Small intestine (tissue), 7 donors: ENCODE results near the gene P2RX4. TPM values are rescaled to one million over a fixed set of nuclear protein-coding genes. Genes with fewer than 3 reads are reported as not detected.
"Not testable (repeated sequence)": the region's sequence is repeated elsewhere in the genome, so short reads cannot be mapped to it uniquely, and the experiment has no call there.

ENCODE experiments used
- DNase-seq, 2 donors: peaks; one replicate each; pipeline versions ENCODE4 v3.0.0 to v3.0.0-alpha.2; 2013
- FAIRE-seq: peaks from 2 replicates; lab custom pipeline; 2012; peaks lifted over from hg19 to GRCh38; lab: Jason Lieb, UNC
- H3K27ac ChIP-seq, 3 donors: one replicate each; pipeline ENCODE4 v1.5.1; 2013; ENCODE audit warnings: low read length in 2 of 3, mild to moderate bottlenecking in 2 of 3, control low read depth in 1 of 3, inconsistent platforms in 1 of 3, low read depth in 1 of 3, moderate library complexity in 1 of 3
- H3K27me3 ChIP-seq, 3 donors: one replicate each; pipeline ENCODE4 v1.6.1; 2013; ENCODE audit warnings: low read length in 3 of 3, inconsistent platforms in 1 of 3; ENCODE audit not compliant: control insufficient read depth in 3 of 3, insufficient read depth in 3 of 3
- H3K36me3 ChIP-seq, 3 donors: one replicate each; pipeline ENCODE4 v1.6.1; 2013; ENCODE audit warnings: low read length in 3 of 3, inconsistent platforms in 1 of 3, low read depth in 1 of 3, mild to moderate bottlenecking in 1 of 3, moderate library complexity in 1 of 3; ENCODE audit not compliant: control insufficient read depth in 3 of 3, insufficient read depth in 2 of 3
- H3K4me1 ChIP-seq, 3 donors: one replicate each; pipeline ENCODE4 v1.6.1; 2013; ENCODE audit warnings: low read length in 2 of 3, inconsistent platforms in 1 of 3, low read depth in 1 of 3, mild to moderate bottlenecking in 1 of 3, moderate library complexity in 1 of 3; ENCODE audit not compliant: control insufficient read depth in 3 of 3, insufficient read depth in 2 of 3
- H3K4me3 ChIP-seq, 3 donors: one replicate each; pipeline ENCODE4 v1.5.1; 2013; ENCODE audit warnings: low read length in 3 of 3, control low read depth in 1 of 3, inconsistent platforms in 1 of 3, low read depth in 1 of 3, mild to moderate bottlenecking in 1 of 3, moderate library complexity in 1 of 3
- H3K9me3 ChIP-seq, 2 donors: one replicate each; pipeline ENCODE4 v1.6.1; 2013; ENCODE audit warnings: low read depth in 1 of 2, low read length in 1 of 2; ENCODE audit not compliant: control insufficient read depth in 2 of 2, insufficient read depth in 1 of 2
- WGBS, 3 donors: extraction: QIAGEN DNeasy Blood & Tissue Kit; methylation state at CpG; one replicate each; pipeline ENCODE4 v1.1.7; 2013; 5-methylcytosine and 5-hydroxymethylcytosine counted together
- polyA plus RNA-seq, 4 donors: library from polyadenylated mRNA; stranded (reverse) in 3 of 4; unstranded in 1 of 4; fragments of 200-250 nt in 3 of 4; fragments of 120-200 nt in 1 of 4; gene quantifications; one replicate each; pipeline versions ENCODE4 v1.2.1 to v1.2.3, GENCODE V29; 2013
- donor health status: healthy with polysubstance abuse.
- donor health status: control.
- donor health status: control.
- donor health status: Bipolar disorder and iron deficiency.
- donor health status: healthy.

Gene P2RX4
- polyA plus RNA-seq, 4 donors, result 17.5 to 129 (median 43.5) TPM

GRCh38 chr12:121255433-121255832, 45.5 kb downstream of the P2RX4 start:
- 91 to 98% (median 96%) methylated on average over 9 of the region's 9 CpGs for WGBS, 3 donors
- H3K9me3 ChIP-seq, result no peaks in the 10 kb centered on the region
- no peaks in the 10 kb centered on the region for H3K4me1 ChIP-seq
- FAIRE-seq (no peak), DNase-seq (no peak)
- no peaks in the 10 kb centered on the region for H3K27me3 ChIP-seq
- no peak overlapping the region for H3K4me3 ChIP-seq
- peaks cover 15 to 71% (median 24%) of the 10 kb centered on the region in 3 donors for H3K36me3 ChIP-seq
- H3K27ac ChIP-seq, result no peak overlapping the region

GRCh38 chr12:121257704-121258449, 47.9 kb downstream of the P2RX4 start:
- not testable (repeated sequence) for FAIRE-seq, H3K4me1 ChIP-seq, H3K9me3 ChIP-seq, H3K4me3 ChIP-seq, H3K27me3 ChIP-seq, DNase-seq, H3K27ac ChIP-seq
- peaks cover 16 to 75% (median 23%) of the 10 kb centered on the region in 3 donors for H3K36me3 ChIP-seq
- 92 to 95% (median 93%) methylated on average over 8 of the region's 8 CpGs for WGBS, 3 donors

GRCh38 chr12:121259074-121259473, 49.1 kb downstream of the P2RX4 start:
- H3K9me3 ChIP-seq, result no peaks in the 10 kb centered on the region
- DNase-seq, result no peak
- no peak overlapping the region for H3K27ac ChIP-seq
- H3K27me3 ChIP-seq, result no peaks in the 10 kb centered on the region
- no peak for FAIRE-seq
- H3K4me3 ChIP-seq, result no peak overlapping the region
- H3K4me1 ChIP-seq, result no peaks in the 10 kb centered on the region
- H3K36me3 ChIP-seq, result peaks cover 15 to 75% (median 16%) of the 10 kb centered on the region in 3 donors
- WGBS, 3 donors, result 95 to 97% (median 97%) methylated on average over 11 of the region's 11 CpGs

GRCh38 chr12:121260091-121260490, 50.2 kb downstream of the P2RX4 start:
- no peak for DNase-seq
- no peak for FAIRE-seq
- no peaks in the 10 kb centered on the region for H3K27me3 ChIP-seq
- no peak overlapping the region for H3K27ac ChIP-seq
- no peaks in the 10 kb centered on the region for H3K9me3 ChIP-seq
- WGBS, 3 donors, result 84 to 90% (median 86%) methylated on average over 7 of the region's 7 CpGs
- peaks cover 13 to 75% (median 15%) of the 10 kb centered on the region in 3 donors for H3K36me3 ChIP-seq
- no peaks in the 10 kb centered on the region for H3K4me1 ChIP-seq
- no peak overlapping the region for H3K4me3 ChIP-seq

GRCh38 chr12:121261398-121261797, 51.5 kb downstream of the P2RX4 start:
- Histone ChIP-seq H3K27me3 (no peaks in the 10 kb centered on the region), H3K4me1 (no peaks in the 10 kb centered on the region), H3K27ac (no peak overlapping the region), H3K9me3 (no peaks in the 10 kb centered on the region), H3K4me3 (no peak overlapping the region), H3K36me3 (peaks cover 15 to 78% (median 16%) of the 10 kb centered on the region in 3 donors)
- DNase-seq, result no peak
- WGBS, 3 donors, result 95 to 96% (median 95%) methylated on average over 6 of the region's 6 CpGs
- FAIRE-seq, result no peak

GRCh38 chr12:121263206-121263935, 53.4 kb downstream of the P2RX4 start:
- Histone ChIP-seq H3K27ac (no peak overlapping the region), H3K27me3 (no peaks in the 10 kb centered on the region), H3K36me3 (peaks cover 12 to 87% (median 16%) of the 10 kb centered on the region in 3 donors), H3K4me3 (no peak overlapping the region), H3K9me3 (no peaks in the 10 kb centered on the region), H3K4me1 (no peaks in the 10 kb centered on the region)
- 94 to 97% (median 95%) methylated on average over 10 of the region's 10 CpGs for WGBS, 3 donors
- no peak for FAIRE-seq
- DNase-seq, result no peak

GRCh38 chr12:121264135-121264534, 54.2 kb downstream of the P2RX4 start:
- Histone ChIP-seq H3K9me3 (no peaks in the 10 kb centered on the region), H3K4me3 (no peak overlapping the region), H3K36me3 (peaks cover 15 to 87% (median 20%) of the 10 kb centered on the region in 3 donors), H3K27me3 (no peaks in the 10 kb centered on the region), H3K27ac (no peak overlapping the region), H3K4me1 (no peaks in the 10 kb centered on the region)
- WGBS, 3 donors, result 92 to 93% (median 92%) methylated on average over 8 of the region's 8 CpGs
- DNase-seq, result no peak
- no peak for FAIRE-seq

- no peak for FAIRE-seq
- DNase-seq, result no peak
- Histone ChIP-seq H3K27ac (no peak overlapping the region), H3K4me3 (no peak overlapping the region), H3K4me1 (no peaks in the 10 kb centered on the region), H3K9me3 (no peaks in the 10 kb centered on the region), H3K27me3 (no peaks in the 10 kb centered on the region), H3K36me3 (peaks cover 14 to 89% (median 22%) of the 10 kb centered on the region in 3 donors)
- WGBS, 3 donors, result 92 to 94% (median 92%) methylated on average over 10 of the region's 10 CpGs
Observed at GRCh38 chr12:121264951-121265515, 55.1 kb downstream of the P2RX4 start.
